ENCODE measurements around the gene HIVEP1.

Gene HIVEP1

DNA sequence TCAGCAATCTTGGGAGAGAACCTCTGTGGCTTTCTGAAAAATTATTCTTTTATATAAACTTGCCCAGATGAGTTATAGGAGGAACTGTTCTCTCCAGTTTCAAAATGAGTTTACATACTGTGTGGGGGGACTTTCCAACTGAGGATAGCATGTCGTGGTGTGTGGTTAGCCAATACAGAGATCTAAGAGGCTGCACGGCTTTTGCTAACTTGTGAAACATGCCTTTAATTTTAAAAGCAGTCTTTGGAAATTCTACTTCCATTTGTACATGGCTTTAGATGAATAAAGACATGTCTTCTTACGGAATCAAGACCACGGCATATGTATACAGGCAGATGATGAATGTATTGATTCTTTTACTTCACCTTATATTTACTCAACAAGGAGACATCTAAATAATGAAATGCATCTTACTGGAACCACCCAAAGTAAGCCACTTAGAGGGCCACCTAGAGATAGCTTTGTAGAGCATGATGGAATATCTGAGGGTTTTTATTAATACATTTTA is 39.8 kb downstream of the HIVEP1 start:
- DNase-seq = no peak

DNA sequence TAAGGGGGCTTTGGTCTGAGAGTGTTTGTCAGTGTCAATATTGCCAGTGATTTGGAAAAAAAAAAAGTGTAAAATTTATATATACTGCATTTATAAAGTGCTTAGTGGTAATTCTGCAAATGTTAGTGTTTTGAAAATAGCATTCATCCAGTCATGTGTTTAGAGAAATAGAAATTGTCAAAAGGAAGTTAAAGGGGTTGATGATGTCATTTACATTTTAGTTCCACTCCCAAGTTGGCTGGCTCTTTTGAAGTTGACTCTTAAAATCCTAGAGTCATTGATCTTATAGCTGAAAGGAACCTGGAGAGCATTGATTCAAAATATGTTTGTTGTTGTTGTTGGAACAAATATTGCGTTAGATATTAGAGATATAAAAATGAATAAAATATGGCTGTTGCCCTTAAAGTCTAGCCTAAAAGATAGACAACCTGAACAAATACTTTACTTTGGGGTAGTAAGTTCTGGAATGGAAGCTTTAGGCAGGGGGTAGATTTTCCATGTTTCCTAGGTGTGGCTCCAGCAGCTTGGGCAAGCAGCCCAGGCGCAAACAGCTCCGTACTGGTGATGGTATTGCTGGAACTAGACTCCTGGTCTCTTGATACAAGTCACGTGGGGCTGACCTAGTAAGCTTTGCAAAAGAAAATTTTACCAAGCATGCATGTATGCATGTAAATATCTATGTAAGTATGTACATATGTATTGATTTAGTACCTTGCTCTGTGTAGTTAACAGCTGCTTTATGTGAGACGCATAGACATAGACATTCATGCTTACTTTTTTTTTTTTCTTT is 46.3 kb downstream of the HIVEP1 start:
- DNase-seq = no peak

GRCh38 chr6:12060780-12061609 is 48.9 kb downstream of the HIVEP1 start:
- DNase-seq = no peak

GRCh38 chr6:12062605-12063004 is 50.5 kb downstream of the HIVEP1 start:
- DNase-seq = no peak

DNA sequence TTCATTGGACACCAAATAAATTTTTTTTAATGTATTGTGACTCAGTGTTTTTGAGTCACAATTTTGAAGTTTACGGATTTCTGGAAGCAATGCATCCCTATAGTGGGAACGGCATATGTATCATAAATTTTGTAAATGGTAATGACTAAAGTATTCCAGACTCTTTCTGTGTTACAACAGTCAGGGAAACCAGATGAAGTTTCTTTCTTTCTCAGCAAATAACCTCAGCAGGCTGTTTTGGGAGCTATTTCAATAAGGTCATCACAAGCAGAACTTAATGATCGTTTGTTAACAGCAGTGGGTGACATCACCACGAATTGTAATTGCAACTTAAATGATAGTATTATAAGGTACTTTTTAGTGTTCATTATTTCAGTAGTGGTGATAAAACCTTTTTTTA is 52.0 kb downstream of the HIVEP1 start:
- DNase-seq = no peak

GRCh38 chr6:12064538-12065071 is 52.5 kb downstream of the HIVEP1 start:
- DNase-seq = no peak

GRCh38 chr6:12065321-12066140 is 53.4 kb downstream of the HIVEP1 start:
- DNase-seq = no peak

DNA sequence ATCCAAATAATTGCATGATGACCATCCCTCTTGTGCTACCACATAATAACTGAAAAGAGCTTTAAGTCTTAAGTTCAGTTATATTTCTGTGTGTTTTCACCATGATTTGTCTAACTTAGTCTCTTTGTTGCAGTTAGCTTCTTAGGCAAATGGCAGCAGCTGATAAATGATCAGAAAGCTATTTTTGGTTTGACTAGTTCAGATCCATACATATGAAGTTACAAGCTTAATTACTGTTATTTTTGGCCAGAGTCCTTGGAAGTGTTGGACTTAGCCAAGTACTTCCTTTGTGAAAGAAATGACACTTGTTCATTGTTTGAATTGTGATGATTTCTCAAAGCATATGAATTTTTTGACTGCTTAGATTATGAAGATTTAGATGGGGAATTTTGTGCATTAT is 54.2 kb downstream of the HIVEP1 start:
- DNase-seq = no peak

DNA sequence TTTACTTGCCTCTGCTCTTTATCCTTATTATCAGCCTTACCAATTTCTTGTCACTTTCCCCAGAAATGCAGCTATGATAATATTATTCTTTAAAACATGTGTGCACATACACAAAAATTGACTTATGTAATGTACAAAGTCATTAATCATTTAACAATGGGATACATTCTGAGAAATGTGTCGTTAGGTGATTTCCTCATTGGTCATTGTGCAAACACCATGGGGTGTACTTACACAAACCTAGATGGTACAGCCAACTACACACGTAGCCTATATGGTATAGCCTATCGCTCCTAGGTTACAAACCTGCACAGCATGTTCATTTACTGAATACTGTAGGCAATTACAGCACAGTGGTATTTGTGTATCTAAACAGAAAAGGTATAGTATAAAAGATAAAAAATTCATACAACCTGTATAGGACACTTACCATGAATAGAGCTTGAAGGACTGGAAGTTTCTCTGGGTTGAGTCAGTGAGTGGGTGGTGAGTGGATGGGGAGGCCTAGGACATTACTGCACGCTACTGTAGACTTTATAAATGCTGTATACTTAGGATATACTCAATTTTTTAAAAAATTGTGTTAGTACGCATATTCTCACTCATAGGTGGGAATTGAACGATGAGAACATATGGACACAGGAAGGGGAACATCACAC is 56.9 kb downstream of the HIVEP1 start:
- no peak for DNase-seq

- DNase-seq = no peak
These were observed 57.9 kb downstream of the HIVEP1 start for GRCh38 chr6:12069891-12070529.

GRCh38 chr6:12071064-12071615 is 59.0 kb downstream of the HIVEP1 start:
- DNase-seq = no peak

DNA sequence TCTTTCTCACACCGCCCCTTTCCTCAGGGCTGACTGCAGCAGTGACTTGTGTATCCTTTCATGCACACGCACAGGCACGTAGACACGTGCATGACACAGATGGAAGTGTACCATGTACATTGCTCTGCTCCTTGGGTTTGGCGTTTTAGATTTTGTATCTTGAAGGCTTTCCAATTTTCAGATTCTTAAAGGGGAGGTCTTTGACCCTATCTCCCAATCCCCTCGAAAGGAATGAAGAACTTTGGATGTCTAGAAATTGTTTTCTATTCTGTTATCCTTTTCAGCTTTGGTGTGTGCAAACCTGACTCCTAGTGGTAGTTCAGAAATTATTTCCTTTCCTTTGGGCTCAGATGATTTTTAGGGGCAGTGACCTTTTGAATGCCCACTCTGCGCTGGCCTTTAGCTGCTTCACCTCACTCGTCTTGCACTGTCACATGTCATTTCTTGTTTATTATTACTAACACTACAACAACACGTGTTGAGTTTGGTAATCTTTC is 63.0 kb downstream of the HIVEP1 start:
- no peak for DNase-seq

- no peak for DNase-seq
These were observed 65.1 kb downstream of the HIVEP1 start for GRCh38 chr6:12077021-12077710.

DNA sequence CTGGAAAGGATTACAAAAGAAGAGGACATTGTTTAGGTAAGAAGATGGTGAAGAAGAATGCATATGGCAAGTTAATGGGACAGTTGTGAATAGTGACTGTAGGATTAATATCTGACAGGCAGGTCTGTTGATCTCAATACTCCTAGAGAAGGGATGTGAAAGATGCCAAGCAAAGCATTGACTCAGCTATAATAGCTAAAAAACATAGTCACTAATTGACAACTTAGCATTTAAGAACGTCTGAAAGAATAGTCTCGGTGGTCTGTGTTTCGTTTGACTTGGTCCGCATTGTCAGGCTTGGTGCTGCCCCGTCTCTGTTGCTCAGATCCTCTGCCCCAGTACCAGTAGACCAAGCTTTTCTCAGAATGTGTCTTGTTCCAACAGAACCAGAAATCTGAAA is 65.9 kb downstream of the HIVEP1 start:
- no peak for DNase-seq

GRCh38 chr6:12081771-12082170 is 69.7 kb downstream of the HIVEP1 start:
- DNase-seq = no peak

DNA sequence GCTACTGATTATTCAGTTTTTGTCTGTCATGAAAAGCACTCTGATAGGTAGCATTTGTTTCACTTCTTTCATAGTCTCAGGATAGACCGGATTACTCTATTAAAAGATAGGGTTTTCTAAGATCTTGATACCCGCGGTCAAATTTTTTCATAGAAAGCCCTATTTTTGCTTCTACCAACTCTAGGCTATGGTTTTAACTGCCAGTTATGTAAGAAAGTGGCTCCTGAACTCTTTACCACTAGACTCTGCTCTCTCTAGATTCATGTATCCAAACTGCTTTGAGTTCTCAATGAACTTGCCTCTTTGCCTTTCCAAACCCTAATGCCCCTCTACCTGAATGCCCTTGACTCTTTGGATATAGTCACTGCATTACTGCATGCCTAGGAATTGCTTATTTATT is 70.3 kb downstream of the HIVEP1 start:
- no peak for DNase-seq

DNA sequence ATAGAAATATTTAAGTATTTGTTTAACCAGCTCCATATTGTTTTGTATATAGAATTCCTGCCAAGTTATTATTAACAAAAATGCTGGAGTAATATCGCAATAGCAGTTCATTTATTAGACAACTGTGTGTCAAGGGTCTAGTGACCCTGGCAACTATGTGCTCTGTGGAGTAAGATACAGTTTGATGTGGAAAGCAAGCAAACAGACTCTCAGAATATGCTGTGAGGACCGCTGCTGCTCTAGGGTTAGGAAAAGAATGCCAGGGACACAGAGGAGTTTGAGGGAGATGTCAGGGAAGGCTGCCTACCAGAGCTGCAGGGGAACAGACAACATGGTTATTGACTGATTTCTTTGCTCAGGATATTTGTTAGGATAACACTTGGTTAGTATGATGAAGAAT is 71.2 kb downstream of the HIVEP1 start:
- DNase-seq = no peak

DNA sequence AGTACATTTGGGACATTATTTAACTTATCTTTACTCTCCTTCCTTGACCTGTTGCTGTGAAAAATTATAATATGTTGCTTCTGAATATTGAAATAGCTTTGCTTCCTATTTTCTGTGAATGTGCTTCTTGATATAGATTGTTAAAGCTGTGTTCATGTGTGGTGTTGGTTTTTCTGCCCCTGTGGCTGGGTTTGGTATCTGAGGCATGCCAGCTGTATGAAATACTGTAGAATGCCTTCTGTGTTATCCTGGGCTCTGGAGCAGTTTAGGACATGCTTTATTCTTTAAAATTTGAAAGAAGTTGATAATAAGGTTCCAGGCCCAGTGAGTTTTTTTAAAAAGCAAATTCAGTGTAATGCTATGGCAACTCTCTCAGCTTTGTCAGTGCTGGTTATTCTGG is 71.7 kb downstream of the HIVEP1 start:
- DNase-seq = no peak

- no peak for DNase-seq
These were observed 72.6 kb downstream of the HIVEP1 start for GRCh38 chr6:12084681-12085080.

GRCh38 chr6:12088531-12088930 is 76.4 kb downstream of the HIVEP1 start:
- DNase-seq = no peak

- no peak for DNase-seq
These were observed 78.6 kb downstream of the HIVEP1 start for GRCh38 chr6:12090714-12091113.
